Measurements from ENCODE around the gene ZNF592. TPM values are rescaled to one million over a fixed set of nuclear protein-coding genes. Genes with fewer than 3 reads are reported as not detected.
"Not testable (repeated sequence)": the region's sequence is repeated elsewhere in the genome, so short reads cannot be mapped to it uniquely, and the experiment has no call there.

The ZNF592 gene
- total and polyA plus RNA-seq, 2 experiments from 2014 or later, result 14.4 to 17.6 TPM

GRCh38 chr15:84752700-84753099, 4.3 kb downstream of the ZNF592 start:
- H3K4me1 ChIP-seq (ENCODE audit: insufficient read depth), result peaks cover 49% of the 10 kb centered on the region
- peak overlapping the region; percentile 53 for H3K27ac ChIP-seq
- no peaks in the 10 kb centered on the region for H3K36me3 ChIP-seq (replicated peaks; ENCODE audit: insufficient read depth, low read depth)
- no peak overlapping the region for H2AFZ ChIP-seq
- no peaks in the 10 kb centered on the region for H3K27me3 ChIP-seq
- 54% methylated on average over 3 of the region's 3 CpGs for WGBS (ENCODE audit: low lambda C conversion rate, missing lambda C conversion rate)
- TF ChIP-seq, protein P1, sequence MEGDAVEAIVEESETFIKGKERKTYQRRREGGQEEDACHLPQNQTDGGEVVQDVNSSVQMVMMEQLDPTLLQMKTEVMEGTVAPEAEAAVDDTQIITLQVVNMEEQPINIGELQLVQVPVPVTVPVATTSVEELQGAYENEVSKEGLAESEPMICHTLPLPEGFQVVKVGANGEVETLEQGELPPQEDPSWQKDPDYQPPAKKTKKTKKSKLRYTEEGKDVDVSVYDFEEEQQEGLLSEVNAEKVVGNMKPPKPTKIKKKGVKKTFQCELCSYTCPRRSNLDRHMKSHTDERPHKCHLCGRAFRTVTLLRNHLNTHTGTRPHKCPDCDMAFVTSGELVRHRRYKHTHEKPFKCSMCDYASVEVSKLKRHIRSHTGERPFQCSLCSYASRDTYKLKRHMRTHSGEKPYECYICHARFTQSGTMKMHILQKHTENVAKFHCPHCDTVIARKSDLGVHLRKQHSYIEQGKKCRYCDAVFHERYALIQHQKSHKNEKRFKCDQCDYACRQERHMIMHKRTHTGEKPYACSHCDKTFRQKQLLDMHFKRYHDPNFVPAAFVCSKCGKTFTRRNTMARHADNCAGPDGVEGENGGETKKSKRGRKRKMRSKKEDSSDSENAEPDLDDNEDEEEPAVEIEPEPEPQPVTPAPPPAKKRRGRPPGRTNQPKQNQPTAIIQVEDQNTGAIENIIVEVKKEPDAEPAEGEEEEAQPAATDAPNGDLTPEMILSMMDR (IDR thresholded peaks at IDR 0.05; ENCODE audit: poor library complexity), result no peak
- TF ChIP-seq EZH2phosphoT487 (IDR thresholded peaks at IDR 0.05; ENCODE audit: low read depth, severe bottlenecking, unreplicated experiment), result no peak
- TF ChIP-seq EZH2 (IDR thresholded peaks at IDR 0.05; ENCODE audit: borderline replicate concordance), result no peak
- peaks cover 82% of the 10 kb centered on the region for H4K20me1 ChIP-seq (ENCODE audit: insufficient read depth, poor library complexity, severe bottlenecking)
- no peak overlapping the region for H3K4me3 ChIP-seq
- H3K9me3 ChIP-seq (ENCODE audit: low read depth), result no peaks in the 10 kb centered on the region
- H3K9me2 ChIP-seq (replicated peaks; ENCODE audit: insufficient read depth), result no peaks in the 10 kb centered on the region
- H3K4me2 ChIP-seq, result peak overlapping the region; percentile 13
- peaks cover 88% of the 10 kb centered on the region for H3K79me2 ChIP-seq
- no peak for DNase-seq (ENCODE audit: low spot score)

- H3K4me1 ChIP-seq (ENCODE audit: insufficient read depth), result peaks cover 60% of the 10 kb centered on the region
- H3K4me2 ChIP-seq; H3K9me2 ChIP-seq (replicated peaks; ENCODE audit: insufficient read depth); H3K27ac ChIP-seq; H3K9me3 ChIP-seq (ENCODE audit: low read depth); H3K27me3 ChIP-seq; DNase-seq (ENCODE audit: low spot score); H3K36me3 ChIP-seq (replicated peaks; ENCODE audit: insufficient read depth, low read depth); H2AFZ ChIP-seq; H3K4me3 ChIP-seq: not testable (repeated sequence)
- WGBS (ENCODE audit: low lambda C conversion rate, missing lambda C conversion rate), result 62% methylated on average over 4 of the region's 4 CpGs
- H3K79me2 ChIP-seq, result peaks cover 99% of the 10 kb centered on the region
- H4K20me1 ChIP-seq (ENCODE audit: insufficient read depth, poor library complexity, severe bottlenecking), result peaks cover 94% of the 10 kb centered on the region
Observed at GRCh38 chr15:84754889-84755288, 6.5 kb downstream of the ZNF592 start.

GRCh38 chr15:84755736-84756527, 7.5 kb downstream of the ZNF592 start:
- Histone ChIP-seq H3K4me1 (ENCODE audit: insufficient read depth) (peaks cover 49% of the 10 kb centered on the region), H3K27ac (peak overlapping the region; percentile 40), H4K20me1 (ENCODE audit: insufficient read depth, poor library complexity, severe bottlenecking) (peaks cover 94% of the 10 kb centered on the region)

GRCh38 chr15:84759018-84759417, 10.6 kb downstream of the ZNF592 start:
- Histone ChIP-seq H3K9me2 (replicated peaks; ENCODE audit: insufficient read depth) (no peaks in the 10 kb centered on the region), H3K27ac (peak overlapping the region; percentile 50), H3K4me3 (no peak overlapping the region), H3K4me2 (peak overlapping the region; percentile 43), H3K36me3 (replicated peaks; ENCODE audit: insufficient read depth, low read depth) (no peaks in the 10 kb centered on the region), H3K79me2 (peaks cover 100% of the 10 kb centered on the region), H3K4me1 (ENCODE audit: insufficient read depth) (peaks cover 47% of the 10 kb centered on the region), H4K20me1 (ENCODE audit: insufficient read depth, poor library complexity, severe bottlenecking) (peaks cover 95% of the 10 kb centered on the region), H2AFZ (no peak overlapping the region), H3K27me3 (no peaks in the 10 kb centered on the region), H3K9me3 (ENCODE audit: low read depth) (no peaks in the 10 kb centered on the region)
- DNase-seq (ENCODE audit: low spot score), result no peak
- WGBS (ENCODE audit: low lambda C conversion rate, missing lambda C conversion rate), result 79% methylated on average over 1 of the region's 1 CpG
- TF ChIP-seq EZH2phosphoT487 (IDR thresholded peaks at IDR 0.05; ENCODE audit: low read depth, severe bottlenecking, unreplicated experiment) (no peak), EZH2 (IDR thresholded peaks at IDR 0.05; ENCODE audit: borderline replicate concordance) (no peak)
- TF ChIP-seq, protein P1 (IDR thresholded peaks at IDR 0.05; ENCODE audit: poor library complexity), result no peak

More at GRCh38 chr15:84755736-84756527, 7.5 kb downstream of the ZNF592 start:
- WGBS (ENCODE audit: low lambda C conversion rate, missing lambda C conversion rate), result 93% methylated on average over 1 of the region's 1 CpG
- no peak for DNase-seq (ENCODE audit: low spot score)
- Histone ChIP-seq H3K27me3 (no peaks in the 10 kb centered on the region), H3K4me2 (no peak overlapping the region), H2AFZ (no peak overlapping the region), H3K36me3 (replicated peaks; ENCODE audit: insufficient read depth, low read depth) (no peaks in the 10 kb centered on the region), H3K9me2 (replicated peaks; ENCODE audit: insufficient read depth) (no peaks in the 10 kb centered on the region), H3K4me3 (no peak overlapping the region), H3K9me3 (ENCODE audit: low read depth) (no peaks in the 10 kb centered on the region), H3K79me2 (peaks cover 99% of the 10 kb centered on the region)
- TF ChIP-seq, protein P1 (IDR thresholded peaks at IDR 0.05; ENCODE audit: poor library complexity), result no peak
- TF ChIP-seq EZH2phosphoT487 (IDR thresholded peaks at IDR 0.05; ENCODE audit: low read depth, severe bottlenecking, unreplicated experiment) (no peak), EZH2 (IDR thresholded peaks at IDR 0.05; ENCODE audit: borderline replicate concordance) (no peak)

All from hepatocyte (in vitro differentiated cells).